NT2/D1 (cell line): Measurements from ENCODE around the gene NT5C1B.

Experiments
- DNase-seq: peaks from one replicate; pipeline ENCODE4 v3.0.0-alpha.2; 2011; ENCODE audit warnings: low read depth, low spot score
- H3K27me3 ChIP-seq: 2 replicates; pipeline ENCODE4 v1.6.0; 2011; ENCODE audit warnings: mild to moderate bottlenecking; ENCODE audit not compliant: insufficient read length, insufficient read depth
- H3K36me3 ChIP-seq: 2 replicates; pipeline ENCODE4 v1.6.1; 2011; ENCODE audit warnings: mild to moderate bottlenecking, low read length, mixed read lengths; ENCODE audit not compliant: insufficient read depth, insufficient read length
- H3K4me1 ChIP-seq: 2 replicates; pipeline ENCODE4 v1.5.1; 2011; ENCODE audit not compliant: insufficient read depth, insufficient read length
- H3K4me3 ChIP-seq: 2 replicates; pipeline ENCODE4 v1.5.1; 2011; ENCODE audit warnings: low read depth; ENCODE audit not compliant: insufficient read length
- H3K9ac ChIP-seq: 2 replicates; pipeline ENCODE4 v1.6.0; 2011; ENCODE audit warnings: low read depth; ENCODE audit not compliant: insufficient read length
- H3K9me3 ChIP-seq: 2 replicates; pipeline ENCODE4 v1.5.1; 2011; ENCODE audit warnings: mild to moderate bottlenecking, low read length; ENCODE audit not compliant: insufficient read depth
- SUZ12 ChIP-seq: IDR thresholded peaks from 2 replicates; pipeline ENCODE4 v1.6.1; 2011; ENCODE audit not compliant: insufficient read length, insufficient read depth; ENCODE audit errors: extremely low read depth
- YY1 ChIP-seq: IDR thresholded peaks from 2 replicates; pipeline ENCODE4 v1.6.1; 2011; ENCODE audit not compliant: insufficient read length, insufficient read depth
- ZNF274 ChIP-seq: IDR thresholded peaks from 2 replicates; pipeline ENCODE4 v1.6.1; 2011; ENCODE audit warnings: mild to moderate bottlenecking, low read depth, low read length

NT5C1B gene

GRCh38 chr2:18551623-18552022, 37.7 kb downstream of the NT5C1B start:
- Histone ChIP-seq H3K9ac (no peak overlapping the region), H3K27me3 (no peaks in the 10 kb centered on the region), H3K9me3 (no peaks in the 10 kb centered on the region), H3K4me3 (no peak overlapping the region), H3K4me1 (no peaks in the 10 kb centered on the region), H3K36me3 (peaks cover 21% of the 10 kb centered on the region)
- TF ChIP-seq YY1 = no peak
- no peak for DNase-seq

GRCh38 chr2:18551169-18551568, 38.2 kb downstream of the NT5C1B start:
- Histone ChIP-seq H3K36me3 (peaks cover 18% of the 10 kb centered on the region), H3K4me3 (no peak overlapping the region), H3K4me1 (no peaks in the 10 kb centered on the region), H3K9ac (no peak overlapping the region), H3K27me3 (no peaks in the 10 kb centered on the region), H3K9me3 (no peaks in the 10 kb centered on the region)
- TF ChIP-seq YY1 = no peak
- TF ChIP-seq SUZ12 = no peak
- DNase-seq = no peak

GRCh38 chr2:18550433-18550832, 38.9 kb downstream of the NT5C1B start:
- no peaks in the 10 kb centered on the region for H3K27me3 ChIP-seq
- no peak for DNase-seq
- no peaks in the 10 kb centered on the region for H3K9me3 ChIP-seq
- H3K4me3 ChIP-seq = no peak overlapping the region
- TF ChIP-seq ZNF274 = no peak
- no peak for TF ChIP-seq YY1
- no peak for TF ChIP-seq SUZ12
- no peaks in the 10 kb centered on the region for H3K4me1 ChIP-seq
- H3K36me3 ChIP-seq = peaks cover 16% of the 10 kb centered on the region
- no peak overlapping the region for H3K9ac ChIP-seq

- peaks cover 6% of the 10 kb centered on the region for H3K36me3 ChIP-seq
- H3K4me3 ChIP-seq = no peak overlapping the region
- H3K9me3 ChIP-seq = no peaks in the 10 kb centered on the region
- no peaks in the 10 kb centered on the region for H3K4me1 ChIP-seq
- H3K9ac ChIP-seq = no peak overlapping the region
- no peak for DNase-seq
- TF ChIP-seq SUZ12 = no peak
- TF ChIP-seq YY1 = no peak
- TF ChIP-seq ZNF274 = no peak
- no peaks in the 10 kb centered on the region for H3K27me3 ChIP-seq
Observed at GRCh38 chr2:18549083-18549482, 40.3 kb downstream of the NT5C1B start.

GRCh38 chr2:18548621-18549020, 40.7 kb downstream of the NT5C1B start:
- H3K36me3 ChIP-seq = peaks cover 5% of the 10 kb centered on the region
- H3K4me1 ChIP-seq = no peaks in the 10 kb centered on the region

GRCh38 chr2:18546567-18546966, 42.8 kb downstream of the NT5C1B start:
- Histone ChIP-seq H3K36me3 (no peaks in the 10 kb centered on the region), H3K9ac (no peak overlapping the region), H3K4me1 (no peaks in the 10 kb centered on the region), H3K4me3 (no peak overlapping the region), H3K27me3 (no peaks in the 10 kb centered on the region), H3K9me3 (no peaks in the 10 kb centered on the region)
- TF ChIP-seq YY1 = no peak
- TF ChIP-seq SUZ12 = no peak
- TF ChIP-seq ZNF274 = no peak
- DNase-seq = no peak

More at GRCh38 chr2:18548621-18549020, 40.7 kb downstream of the NT5C1B start:
- Histone ChIP-seq H3K9me3 (no peaks in the 10 kb centered on the region), H3K9ac (no peak overlapping the region), H3K27me3 (no peaks in the 10 kb centered on the region), H3K4me3 (no peak overlapping the region)
- no peak for TF ChIP-seq SUZ12
- DNase-seq = no peak

- Histone ChIP-seq H3K4me1 (no peaks in the 10 kb centered on the region), H3K4me3 (no peak overlapping the region), H3K36me3 (no peaks in the 10 kb centered on the region), H3K27me3 (no peaks in the 10 kb centered on the region), H3K9me3 (no peaks in the 10 kb centered on the region), H3K9ac (no peak overlapping the region)
- TF ChIP-seq ZNF274 = no peak
- no peak for TF ChIP-seq SUZ12
- no peak for TF ChIP-seq YY1
- no peak for DNase-seq
Observed at GRCh38 chr2:18545384-18545783, 44.0 kb downstream of the NT5C1B start.

- TF ChIP-seq YY1 (no peak), ZNF274 (no peak), SUZ12 (no peak)
- no peaks in the 10 kb centered on the region for H3K36me3 ChIP-seq
- H3K27me3 ChIP-seq = no peaks in the 10 kb centered on the region
- no peak for DNase-seq
- H3K9me3 ChIP-seq = no peaks in the 10 kb centered on the region
- no peaks in the 10 kb centered on the region for H3K4me1 ChIP-seq
- H3K4me3 ChIP-seq = no peak overlapping the region
- H3K9ac ChIP-seq = no peak overlapping the region
Observed at GRCh38 chr2:18544171-18544570, 45.2 kb downstream of the NT5C1B start.

GRCh38 chr2:18540872-18541271, 48.5 kb downstream of the NT5C1B start:
- no peaks in the 10 kb centered on the region for H3K9me3 ChIP-seq
- H3K4me1 ChIP-seq = no peaks in the 10 kb centered on the region
- H3K36me3 ChIP-seq = no peaks in the 10 kb centered on the region
- no peak for DNase-seq
- H3K9ac ChIP-seq = no peak overlapping the region
- TF ChIP-seq SUZ12 (no peak), YY1 (no peak), ZNF274 (no peak)
- H3K4me3 ChIP-seq = no peak overlapping the region
- no peaks in the 10 kb centered on the region for H3K27me3 ChIP-seq
